Calu3 (cell line): ENCODE results near the gene DNM2. TPM values are rescaled to one million over a fixed set of nuclear protein-coding genes. Genes with fewer than 3 reads are reported as not detected.
A peak's percentile ranks its signal among the peaks of the same experiment; 100 is the strongest.
"Not testable (repeated sequence)": the region's sequence is repeated elsewhere in the genome, so short reads cannot be mapped to it uniquely, and the experiment has no call there.

ENCODE experiments used
- BruUV-seq: library from RNA; stranded (reverse); fragments of 400-500 nt; replicated peaks from 2 replicates; lab custom pipeline; 2021; lab: Mats Ljungman, UMichigan
- CTCF ChIA-PET: fragments of 300-600 bp; sonication (Branson Sonifier 250); formaldehyde crosslinking; loops from one replicate; lab custom pipeline; 2022; ENCODE audit warnings: antibody characterized with exemption; lab: Charles Lee
- DNase-seq: peaks from one replicate; pipeline ENCODE4 v3.0.0; 2022
- H3K27ac Mint-ChIP-seq: one replicate; pipeline ENCODE4 v1.8.0; 2022; ENCODE audit warnings: mixed read lengths; ENCODE audit not compliant: unreplicated experiment
- H3K27me3 Mint-ChIP-seq: one replicate; pipeline ENCODE4 v1.8.0; 2022; ENCODE audit warnings: mixed read lengths; ENCODE audit not compliant: unreplicated experiment
- H3K36me3 Mint-ChIP-seq: one replicate; pipeline ENCODE4 v1.8.0; 2022; ENCODE audit warnings: mild to moderate bottlenecking, moderate library complexity, mixed read lengths; ENCODE audit not compliant: insufficient read depth, unreplicated experiment
- H3K4me1 Mint-ChIP-seq: one replicate; pipeline ENCODE4 v1.8.0; 2022; ENCODE audit warnings: mild to moderate bottlenecking, low read depth, mixed read lengths; ENCODE audit not compliant: unreplicated experiment
- H3K4me3 Mint-ChIP-seq: one replicate; pipeline ENCODE4 v1.8.0; 2022; ENCODE audit warnings: mild to moderate bottlenecking, low read depth, moderate library complexity, mixed read lengths; ENCODE audit not compliant: unreplicated experiment
- H3K9me3 Mint-ChIP-seq: one replicate; pipeline ENCODE4 v1.8.0; 2022; ENCODE audit warnings: low read depth, mixed read lengths; ENCODE audit not compliant: unreplicated experiment
- CTCF ChIP-seq: fragments of 200-600 bp; IDR thresholded peaks from one replicate; pipeline ENCODE4 v1.8.0; 2022; ENCODE audit warnings: antibody characterized with exemption; ENCODE audit not compliant: unreplicated experiment
- intact Hi-C: fragments of 100-400 bp; cut with micrococcal nuclease; formaldehyde crosslinking; loops from one replicate; pipeline ENCODE4 v1.10.0; 2022; ENCODE audit not compliant: unreplicated experiment
- total RNA-seq: library from RNA; stranded (reverse); gene quantifications from 2 replicates; pipeline ENCODE4 v1.2.3, GENCODE V29; 2022

DNM2 gene
- total RNA-seq, 1 experiment from 2014 or later = 126 TPM

DNA sequence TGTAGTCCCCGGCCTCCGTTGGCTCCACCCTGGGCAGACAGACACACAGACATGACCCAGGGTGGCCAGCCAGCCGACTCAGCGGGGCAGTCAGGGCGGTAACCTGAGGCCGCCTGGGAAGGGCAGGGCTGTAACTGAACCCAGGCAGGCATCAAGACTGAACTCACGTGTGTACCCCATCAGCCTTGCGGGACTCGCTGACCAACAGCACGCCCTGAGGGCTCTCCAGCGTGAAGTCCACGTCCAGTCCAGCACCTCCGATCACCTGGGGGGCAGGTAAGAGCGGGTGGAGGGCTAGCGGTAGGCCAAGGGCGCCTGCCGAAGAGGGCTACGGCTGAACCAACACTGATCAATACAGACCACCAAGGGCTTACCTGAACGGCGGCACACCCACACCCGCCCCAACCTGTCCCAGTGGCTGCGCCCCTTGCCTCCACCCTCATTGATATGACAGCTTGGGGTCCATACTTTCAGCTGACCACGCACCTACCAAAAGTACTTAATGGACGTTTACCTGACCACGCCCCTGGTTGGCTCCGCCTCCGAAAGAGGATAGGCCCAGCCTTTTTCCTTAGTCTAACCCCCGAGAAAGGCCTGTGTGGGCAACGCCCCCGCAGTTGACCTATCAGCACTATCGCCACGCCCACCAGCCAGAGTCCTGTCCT, 117.3 kb downstream of the DNM2 start:
- Mint-ChIP-seq H3K27ac (peak overlapping the region; percentile 85), H3K9me3 (peaks cover 2% of the 10 kb centered on the region), H3K4me1 (no peaks in the 10 kb centered on the region), H3K36me3 (peaks cover 46% of the 10 kb centered on the region), H3K4me3 (peak overlapping the region; percentile 80), H3K27me3 (no peaks in the 10 kb centered on the region)
- TF ChIP-seq CTCF = no peak
- CTCF ChIA-PET = interaction anchor here (1.0 to 1.8 kb wide), 6 partner anchors 11 to 118 kb away, joined by 3 to 21 read pairs (median 5); partner anchors contain the start of genes CARM1 and DNM2
- intact Hi-C loops = no loop called here
- BruUV-seq = no TSS peak
- no peak for DNase-seq

DNA sequence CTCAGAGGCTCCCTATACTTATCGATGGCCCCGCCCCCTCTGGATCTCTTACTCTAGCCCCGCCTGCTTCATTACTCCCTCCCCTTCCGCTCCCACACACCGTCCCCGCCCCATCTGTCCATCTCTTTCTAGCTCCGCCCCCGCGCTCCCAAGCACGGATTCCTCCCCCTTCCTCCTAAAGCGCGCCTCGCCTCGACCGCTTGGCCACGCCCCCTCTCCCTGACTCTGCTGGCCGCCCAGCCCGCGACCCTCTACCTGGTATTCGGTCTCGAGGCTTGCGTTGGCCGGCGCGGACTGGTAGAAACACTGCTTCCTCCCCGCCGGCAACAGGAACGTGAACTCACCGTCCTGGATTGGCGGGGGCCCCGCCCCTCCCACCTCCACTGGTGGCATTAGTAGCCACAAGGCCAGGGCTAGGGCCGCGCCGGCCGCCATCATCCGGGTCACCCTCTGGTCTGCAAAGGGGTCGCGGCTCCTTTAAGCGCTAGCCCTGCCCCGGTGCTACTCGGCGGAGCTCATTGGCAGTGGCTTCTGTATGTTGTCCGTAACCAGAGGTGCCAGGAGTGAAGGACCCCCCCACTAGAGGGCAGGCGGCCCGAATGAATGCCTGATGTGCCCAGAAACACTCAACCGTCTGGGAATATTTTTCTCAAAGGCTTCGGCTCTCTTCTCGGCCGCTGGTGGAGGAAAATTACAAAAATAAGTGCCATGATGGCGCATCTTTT, 118.0 kb downstream of the DNM2 start, which contains the start of gene TMED1:
Gene TMED1 (minus strand): TSS at position 459 of the 725 bp plus-strand sequence. CDS start 21 bp downstream, at position 438.
- intact Hi-C loops = no loop called here
- no TSS peak for BruUV-seq
- no peak for TF ChIP-seq CTCF
- H3K27me3 Mint-ChIP-seq = no peaks in the 10 kb centered on the region
- peaks cover 41% of the 10 kb centered on the region for H3K36me3 Mint-ChIP-seq
- peak; percentile 97 for DNase-seq
- H3K4me1 Mint-ChIP-seq = no peaks in the 10 kb centered on the region
- peak within 1 kb of the TSS; percentile 80 for H3K4me3 Mint-ChIP-seq
- CTCF ChIA-PET = interaction anchor here (0.6 to 1.8 kb wide), 9 partner anchors 8 to 118 kb away, joined by 3 to 21 read pairs (median 4); partner anchors contain the start of genes CARM1 and DNM2
- H3K9me3 Mint-ChIP-seq = peaks cover 2% of the 10 kb centered on the region
- H3K27ac Mint-ChIP-seq = peak within 1 kb of the TSS; percentile 85

DNA sequence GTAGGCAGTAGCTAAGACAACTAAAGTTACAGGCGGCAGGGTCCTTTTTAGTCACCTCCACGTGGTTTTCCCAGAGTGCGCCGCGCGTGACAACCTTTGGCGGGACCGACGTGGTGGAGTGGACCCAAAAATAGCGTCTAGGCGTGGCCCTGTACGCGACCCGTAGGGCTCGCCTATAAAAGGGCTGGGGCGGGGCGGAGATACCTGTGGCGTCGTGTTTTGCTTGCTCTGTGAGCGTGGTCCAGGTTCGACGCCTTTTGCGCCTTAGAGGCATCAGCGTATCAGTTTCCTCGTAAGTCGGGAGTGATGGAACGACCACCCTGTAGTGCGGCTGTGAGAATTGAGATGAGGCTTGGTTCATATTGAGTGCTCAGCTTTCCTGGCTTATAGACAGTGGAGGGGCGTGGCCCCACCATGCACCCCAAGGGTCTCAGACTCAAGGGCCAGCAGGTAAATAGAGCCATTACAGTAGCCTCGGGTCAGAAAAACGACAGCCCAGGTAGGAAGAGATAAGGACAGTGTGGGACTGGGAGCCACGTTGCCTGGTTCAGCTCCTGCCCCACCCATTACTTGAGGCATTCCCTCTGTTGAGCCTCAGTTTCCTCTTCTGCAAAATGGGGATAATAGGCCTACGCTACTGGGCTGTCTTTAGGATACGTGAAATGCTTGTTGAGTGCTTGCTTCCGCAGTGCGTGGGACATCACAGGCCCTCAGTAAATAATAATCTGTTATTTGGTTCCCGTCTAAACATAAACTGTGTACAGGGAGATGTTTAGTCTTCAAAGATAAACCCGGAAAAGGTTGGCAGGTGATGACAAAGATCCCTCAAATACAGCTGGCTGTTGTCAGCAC, 118.8 kb downstream of the DNM2 start:
- BruUV-seq = TSS peak; percentile 34
- peak overlapping the region; percentile 85 for H3K27ac Mint-ChIP-seq
- peak overlapping the region; percentile 80 for H3K4me3 Mint-ChIP-seq
- H3K27me3 Mint-ChIP-seq = no peaks in the 10 kb centered on the region
- intact Hi-C loops = no loop called here
- H3K4me1 Mint-ChIP-seq = no peaks in the 10 kb centered on the region
- H3K9me3 Mint-ChIP-seq = peaks cover 2% of the 10 kb centered on the region
- DNase-seq = peak; percentile 67
- CTCF ChIA-PET = interaction anchor here (0.6 to 1.8 kb wide), 6 partner anchors 17 to 119 kb away, joined by 3 to 21 read pairs (median 4); partner anchors contain the start of genes CARM1 and DNM2
- peaks cover 33% of the 10 kb centered on the region for H3K36me3 Mint-ChIP-seq
- TF ChIP-seq CTCF = no peak

DNA sequence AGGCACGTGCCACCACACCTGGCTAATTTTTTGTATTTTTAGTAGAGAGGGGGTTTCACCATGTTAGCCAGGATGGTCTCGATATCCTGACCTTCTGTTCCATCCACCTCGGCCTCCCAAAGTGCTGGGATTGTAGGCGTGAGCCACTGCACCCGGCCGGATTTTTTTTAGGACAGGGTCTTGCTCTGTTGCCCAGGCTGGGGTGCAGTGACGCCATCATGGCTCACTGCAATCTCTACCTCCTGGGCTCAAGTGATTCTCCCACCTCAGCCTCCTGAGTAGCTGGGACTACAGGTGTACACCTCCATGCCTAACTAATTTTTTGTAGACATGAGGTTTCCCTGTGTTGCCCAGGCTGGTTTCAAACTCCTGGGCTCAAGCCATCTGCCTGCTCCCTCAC, 119.8 kb downstream of the DNM2 start:
- H3K27ac Mint-ChIP-seq, DNase-seq, BruUV-seq, intact Hi-C loops, CTCF ChIA-PET, H3K27me3 Mint-ChIP-seq, H3K4me3 Mint-ChIP-seq, H3K4me1 Mint-ChIP-seq, H3K9me3 Mint-ChIP-seq: not testable (repeated sequence)
- peaks cover 27% of the 10 kb centered on the region for H3K36me3 Mint-ChIP-seq
